Mesothelial cell of epicardium (in vitro differentiated cells): ENCODE data around the gene ARL5A. TPM values are rescaled to one million over a fixed set of nuclear protein-coding genes. Genes with fewer than 3 reads are reported as not detected.

Experiments
- DNase-seq, 2 experiments: peaks; one replicate each; pipeline ENCODE4 v3.0.0; 2021; ENCODE audit warnings: low spot score in 2 of 2; ENCODE audit not compliant: unreplicated experiment in 2 of 2
- H3K27ac Mint-ChIP-seq: 2 replicates; pipeline ENCODE4 v1.8.0; 2021; ENCODE audit warnings: mixed read lengths
- H3K27me3 Mint-ChIP-seq: 2 replicates; pipeline ENCODE4 v1.8.0; 2021; ENCODE audit warnings: low read depth, mixed read lengths
- H3K36me3 Mint-ChIP-seq: 2 replicates; pipeline ENCODE4 v1.8.0; 2021; ENCODE audit warnings: mixed read lengths
- H3K4me1 Mint-ChIP-seq: 2 replicates; pipeline ENCODE4 v1.8.0; 2021; ENCODE audit warnings: mixed read lengths
- H3K4me3 Mint-ChIP-seq: 2 replicates; pipeline ENCODE4 v1.8.0; 2021; ENCODE audit warnings: mild to moderate bottlenecking, moderate library complexity, mixed read lengths
- H3K9me3 Mint-ChIP-seq: 2 replicates; pipeline ENCODE4 v1.8.0; 2021; ENCODE audit warnings: mixed read lengths
- total RNA-seq: library from RNA; stranded (reverse); gene quantifications from 3 replicates; pipeline ENCODE4 v1.2.1, GENCODE V29; 2021
- TF ChIP-seq, protein P1 (sequence below): fragments of 200-600 bp; sonication (generic); IDR thresholded peaks from one replicate; pipeline ENCODE4 v1.5.0; 2021; ENCODE audit warnings: antibody characterized with exemption; ENCODE audit not compliant: unreplicated experiment

Gene ARL5A
- total RNA-seq, 1 donor from 2014 or later, result 62.2 TPM

DNA sequence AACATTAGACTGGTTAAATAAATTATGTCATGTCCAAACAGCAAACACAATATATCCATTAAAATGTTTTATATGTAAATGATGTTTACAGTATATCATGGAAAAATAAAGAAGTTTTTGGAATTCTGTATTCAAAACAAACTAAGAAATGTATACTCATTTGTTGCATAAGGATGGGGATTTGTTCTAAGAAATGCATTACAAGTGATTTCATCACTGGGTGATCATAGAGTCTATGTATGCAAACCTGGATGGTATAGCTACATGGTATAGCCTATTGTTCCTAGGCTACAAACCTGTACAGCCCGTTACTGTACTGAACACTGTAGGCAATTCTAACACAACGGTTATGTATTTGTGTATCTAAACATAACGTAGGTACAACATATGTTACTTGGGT is 35.1 kb downstream of the ARL5A start:
- H3K27me3 Mint-ChIP-seq, result no peaks in the 10 kb centered on the region
- H3K36me3 Mint-ChIP-seq, result peaks cover 19% of the 10 kb centered on the region
- TF ChIP-seq, protein P1, sequence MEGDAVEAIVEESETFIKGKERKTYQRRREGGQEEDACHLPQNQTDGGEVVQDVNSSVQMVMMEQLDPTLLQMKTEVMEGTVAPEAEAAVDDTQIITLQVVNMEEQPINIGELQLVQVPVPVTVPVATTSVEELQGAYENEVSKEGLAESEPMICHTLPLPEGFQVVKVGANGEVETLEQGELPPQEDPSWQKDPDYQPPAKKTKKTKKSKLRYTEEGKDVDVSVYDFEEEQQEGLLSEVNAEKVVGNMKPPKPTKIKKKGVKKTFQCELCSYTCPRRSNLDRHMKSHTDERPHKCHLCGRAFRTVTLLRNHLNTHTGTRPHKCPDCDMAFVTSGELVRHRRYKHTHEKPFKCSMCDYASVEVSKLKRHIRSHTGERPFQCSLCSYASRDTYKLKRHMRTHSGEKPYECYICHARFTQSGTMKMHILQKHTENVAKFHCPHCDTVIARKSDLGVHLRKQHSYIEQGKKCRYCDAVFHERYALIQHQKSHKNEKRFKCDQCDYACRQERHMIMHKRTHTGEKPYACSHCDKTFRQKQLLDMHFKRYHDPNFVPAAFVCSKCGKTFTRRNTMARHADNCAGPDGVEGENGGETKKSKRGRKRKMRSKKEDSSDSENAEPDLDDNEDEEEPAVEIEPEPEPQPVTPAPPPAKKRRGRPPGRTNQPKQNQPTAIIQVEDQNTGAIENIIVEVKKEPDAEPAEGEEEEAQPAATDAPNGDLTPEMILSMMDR, result no peak
- H3K27ac Mint-ChIP-seq, result no peak overlapping the region
- peaks cover 15% of the 10 kb centered on the region for H3K4me1 Mint-ChIP-seq
- H3K9me3 Mint-ChIP-seq, result peaks cover 5% of the 10 kb centered on the region
- no peak for DNase-seq
- H3K4me3 Mint-ChIP-seq, result no peak overlapping the region

DNA sequence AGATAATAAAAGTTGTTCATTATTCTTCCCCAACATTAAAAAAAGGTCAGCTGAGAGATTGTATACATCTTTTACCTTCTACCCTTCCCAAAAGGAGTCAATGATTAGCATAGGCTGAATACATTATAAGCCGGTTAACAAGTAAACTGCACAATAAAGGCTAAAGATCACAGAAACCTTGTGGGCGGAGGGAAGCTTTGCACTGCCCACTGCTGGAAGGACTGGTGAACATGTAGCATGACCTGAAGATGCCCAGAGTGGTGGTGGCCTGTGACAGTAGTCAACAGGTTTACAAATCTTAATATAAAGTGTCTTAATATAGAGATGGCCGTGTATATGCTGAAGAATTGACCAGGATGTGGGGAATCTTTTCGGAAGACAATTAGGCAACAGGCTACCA is 35.6 kb downstream of the ARL5A start:
- Mint-ChIP-seq H3K9me3 (peaks cover 5% of the 10 kb centered on the region), H3K4me1 (peaks cover 12% of the 10 kb centered on the region), H3K27me3 (no peaks in the 10 kb centered on the region), H3K36me3 (peaks cover 22% of the 10 kb centered on the region), H3K27ac (no peak overlapping the region), H3K4me3 (no peak overlapping the region)
- no peak for DNase-seq
- TF ChIP-seq, protein P1, result no peak

DNA sequence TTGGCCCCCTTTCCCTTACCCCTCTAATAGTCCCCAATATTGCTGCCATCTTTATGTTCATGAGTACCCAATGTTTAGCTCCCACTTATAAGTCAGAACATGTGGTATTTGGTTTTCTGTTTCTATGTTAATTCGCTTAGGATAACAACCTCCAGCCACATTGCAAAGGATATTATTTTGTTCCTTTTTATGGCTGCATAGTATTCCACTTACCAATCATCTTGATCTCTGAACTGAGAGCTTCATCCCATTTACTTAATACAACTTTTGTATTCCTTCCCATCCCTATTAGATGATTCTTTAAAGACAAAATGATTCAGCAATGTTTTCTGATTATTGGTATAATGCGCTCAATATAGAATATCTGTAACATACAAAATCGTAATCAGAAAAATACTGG is 36.7 kb downstream of the ARL5A start:
- H3K9me3 Mint-ChIP-seq, result peaks cover 5% of the 10 kb centered on the region
- TF ChIP-seq, protein P1, result no peak
- no peak overlapping the region for H3K4me3 Mint-ChIP-seq
- peaks cover 5% of the 10 kb centered on the region for H3K4me1 Mint-ChIP-seq
- H3K27ac Mint-ChIP-seq, result no peak overlapping the region
- H3K27me3 Mint-ChIP-seq, result no peaks in the 10 kb centered on the region
- H3K36me3 Mint-ChIP-seq, result peaks cover 22% of the 10 kb centered on the region
- DNase-seq, result no peak

DNA sequence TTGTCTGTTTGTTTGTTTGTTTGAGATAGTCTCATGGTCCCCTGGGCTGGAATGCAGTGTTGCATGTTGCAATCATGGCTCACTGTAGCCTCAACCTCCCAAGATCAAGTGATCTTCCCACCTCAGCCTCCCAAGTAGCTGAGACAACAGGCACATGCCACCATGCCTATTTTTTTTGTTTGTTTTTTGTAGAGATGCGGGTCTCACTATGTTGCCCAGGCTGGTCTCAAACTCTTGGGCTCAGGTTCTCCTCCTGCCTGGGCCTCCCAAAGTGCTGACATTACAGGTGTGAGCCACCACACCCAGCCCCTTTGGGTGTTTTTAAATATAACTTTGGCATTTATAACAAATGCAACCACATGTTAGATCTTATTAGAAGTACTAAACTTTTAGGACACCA is 37.5 kb downstream of the ARL5A start:
- TF ChIP-seq, protein P1, result no peak
- H3K4me3 Mint-ChIP-seq, result no peak overlapping the region
- no peak overlapping the region for H3K27ac Mint-ChIP-seq
- no peaks in the 10 kb centered on the region for H3K27me3 Mint-ChIP-seq
- H3K36me3 Mint-ChIP-seq, result peaks cover 22% of the 10 kb centered on the region
- H3K4me1 Mint-ChIP-seq, result peaks cover 8% of the 10 kb centered on the region
- peaks cover 5% of the 10 kb centered on the region for H3K9me3 Mint-ChIP-seq
- no peak for DNase-seq

DNA sequence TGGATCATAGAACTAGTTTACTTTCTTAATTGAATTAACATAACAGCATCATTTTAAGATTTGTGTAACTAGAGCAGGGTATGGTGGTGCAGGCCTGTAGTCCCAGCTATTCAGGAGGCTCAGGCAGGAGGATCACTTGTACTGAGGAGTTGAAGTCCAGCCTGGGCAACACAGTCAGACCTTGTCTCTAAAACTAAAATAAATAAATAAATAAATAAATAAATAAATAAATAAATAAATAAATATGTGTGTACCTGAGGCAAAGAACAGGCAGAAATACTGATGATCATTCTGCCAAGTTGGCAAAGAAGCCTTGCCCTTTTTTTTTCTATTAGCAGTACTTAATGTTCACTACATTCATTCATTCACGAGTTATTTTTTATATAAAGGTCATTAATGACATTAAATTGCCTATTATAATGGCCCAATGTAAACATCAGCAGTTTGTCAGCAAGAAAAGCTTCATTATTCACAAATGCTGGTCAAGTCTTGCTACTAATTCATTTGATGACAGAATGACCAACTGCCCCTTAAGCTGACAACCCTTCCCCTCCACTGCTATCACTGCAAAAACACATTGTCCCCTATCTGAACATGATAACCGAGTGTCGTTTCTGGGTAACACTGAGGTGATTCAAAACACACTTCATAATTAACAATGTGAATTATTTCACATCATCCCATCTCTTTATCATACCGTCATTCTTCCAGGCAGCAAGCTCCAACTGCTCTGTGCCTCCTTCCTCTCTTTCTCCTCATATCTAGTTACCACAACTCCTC is 39.0 kb downstream of the ARL5A start:
- TF ChIP-seq, protein P1, result no peak
- peaks cover 29% of the 10 kb centered on the region for H3K36me3 Mint-ChIP-seq
- no peak overlapping the region for H3K4me3 Mint-ChIP-seq
- peaks cover 14% of the 10 kb centered on the region for H3K4me1 Mint-ChIP-seq
- H3K27ac Mint-ChIP-seq, result no peak overlapping the region
- no peak for DNase-seq
- H3K27me3 Mint-ChIP-seq, result no peaks in the 10 kb centered on the region
- peaks cover 5% of the 10 kb centered on the region for H3K9me3 Mint-ChIP-seq
